PC-3 (cell line): ENCODE results near the gene PRPF31. TPM values are rescaled to one million over a fixed set of nuclear protein-coding genes. Genes with fewer than 3 reads are reported as not detected.
A peak's percentile ranks its signal among the peaks of the same experiment; 100 is the strongest.
"Not testable (repeated sequence)": the region's sequence is repeated elsewhere in the genome, so short reads cannot be mapped to it uniquely, and the experiment has no call there.

Experiments
- ATAC-seq: fragments of 200-7000 bp; cut with Tn5 transposase; 2 replicates; pipeline ENCODE4 v1.9.1; 2020; ENCODE audit warnings: mild to moderate bottlenecking, moderate library complexity
- BruUV-seq: library from RNA; stranded (reverse); fragments of 400-500 nt; replicated peaks from 2 replicates; lab custom pipeline; 2021; lab: Mats Ljungman, UMichigan
- CTCF ChIA-PET: fragments of 300-600 bp; sonication (Branson Sonifier 250); formaldehyde crosslinking; loops from one replicate; lab custom pipeline; 2022; ENCODE audit warnings: antibody characterized with exemption; lab: Charles Lee
- POLR2A ChIA-PET: fragments of 300-600 bp; sonication (Branson Sonifier 250); formaldehyde crosslinking; loops from one replicate; lab custom pipeline; 2022; ENCODE audit warnings: antibody characterized with exemption; ENCODE audit not compliant: unreplicated experiment; lab: Charles Lee
- DNase-seq: peaks from one replicate; pipeline ENCODE4 v3.0.0-alpha.2; 2015
- H2AFZ ChIP-seq: fragments of 300-600 bp; sonication (generic); 2 replicates; pipeline ENCODE4 v1.6.0; 2016; ENCODE audit warnings: antibody characterized with exemption, low read length
- H3F3A ChIP-seq: fragments of 300-600 bp; sonication (generic); one replicate; pipeline ENCODE4 v1.6.0; 2017; ENCODE audit warnings: antibody characterized with exemption, low read length, control low read depth, mild to moderate bottlenecking; ENCODE audit not compliant: unreplicated experiment
- H3K27ac ChIP-seq: fragments of 300-600 bp; sonication (generic); 2 replicates; pipeline ENCODE4 v1.5.1; 2016; ENCODE audit warnings: mild to moderate bottlenecking, low read length
- H3K27me3 ChIP-seq: fragments of 300-600 bp; sonication (generic); 2 replicates; pipeline ENCODE4 v1.6.1; 2016; ENCODE audit warnings: low read length, mixed read lengths
- H3K36me3 ChIP-seq: fragments of 300-600 bp; sonication (generic); 2 replicates; pipeline ENCODE4 v1.6.1; 2016; ENCODE audit warnings: low read depth, mixed run types, low read length, mixed read lengths
- H3K4me1 ChIP-seq: fragments of 300-600 bp; sonication (generic); 2 replicates; pipeline ENCODE4 v1.5.1; 2016; ENCODE audit warnings: low read length; ENCODE audit not compliant: insufficient read depth
- H3K4me2 ChIP-seq: fragments of 300-600 bp; sonication (generic); 2 replicates; pipeline ENCODE4 v1.6.0; 2016; ENCODE audit warnings: low read length
- H3K4me3 ChIP-seq: fragments of 300-600 bp; sonication (generic); 2 replicates; pipeline ENCODE4 v1.5.1; 2016; ENCODE audit warnings: mild to moderate bottlenecking, low read length, mixed read lengths
- H3K79me2 ChIP-seq: fragments of 300-600 bp; sonication (generic); 2 replicates; pipeline ENCODE4 v1.6.1; 2017; ENCODE audit warnings: low read length, mixed read lengths
- H3K9ac ChIP-seq: fragments of 300-600 bp; sonication (generic); 2 replicates; pipeline ENCODE4 v1.6.0; 2016; ENCODE audit warnings: mild to moderate bottlenecking, low read length
- H3K9me2 ChIP-seq: fragments of 300-600 bp; sonication (generic); replicated peaks from 2 replicates; pipeline ENCODE4 v1.6.1; 2016; ENCODE audit warnings: mixed run types, low read length, mixed read lengths
- H3K9me3 ChIP-seq: fragments of 300-600 bp; sonication (generic); 2 replicates; pipeline ENCODE4 v1.6.1; 2016; ENCODE audit warnings: low read length, mixed read lengths
- H4K20me1 ChIP-seq: fragments of 300-600 bp; sonication (generic); 2 replicates; pipeline ENCODE4 v1.6.1; 2016; ENCODE audit warnings: low read length, mixed read lengths
- EZH2 ChIP-seq: fragments of 300-600 bp; sonication (generic); IDR thresholded peaks from one replicate; pipeline ENCODE4 v1.6.1; 2017; ENCODE audit warnings: antibody characterized with exemption, mild to moderate bottlenecking, low read length; ENCODE audit not compliant: unreplicated experiment
- EZH2phosphoT487 ChIP-seq: fragments of 300-600 bp; sonication (generic); IDR thresholded peaks from 2 replicates; pipeline ENCODE4 v1.6.1; 2018; ENCODE audit warnings: mild to moderate bottlenecking, antibody characterized with exemption, low read length, borderline replicate concordance
- intact Hi-C: fragments of 100-400 bp; cut with micrococcal nuclease; formaldehyde crosslinking; loops from 2 replicates; pipeline ENCODE4 v1.9.0; 2023
- total RNA-seq: library from RNA; depleted of rRNA; stranded (reverse); fragments of >200 nt; gene quantifications from 2 replicates; pipeline ENCODE4 v1.2.3, GENCODE V29; 2014
- TF ChIP-seq, protein P1 (sequence below): fragments of 300-600 bp; sonication (generic); conservative IDR thresholded peaks from 2 replicates; pipeline ENCODE4 v1.5.1; 2017; ENCODE audit warnings: antibody characterized with exemption, low read depth, mild to moderate bottlenecking, low read length

Gene PRPF31
- total RNA-seq, 1 experiment from 2014 or later: 170 TPM

GRCh38 chr19:54094426-54095000 is 21.0 kb upstream of the PRPF31 start:
- no TSS peak for BruUV-seq
- H3K4me3 ChIP-seq: no peak overlapping the region
- intact Hi-C loops: loop anchor here (10.0 kb wide), 2 partner anchors 250 to 290 kb away; no protein-coding TSS in a partner anchor
- POLR2A ChIA-PET: no interaction called here
- no peak for TF ChIP-seq EZH2
- TF ChIP-seq EZH2phosphoT487: no peak
- TF ChIP-seq, protein P1, sequence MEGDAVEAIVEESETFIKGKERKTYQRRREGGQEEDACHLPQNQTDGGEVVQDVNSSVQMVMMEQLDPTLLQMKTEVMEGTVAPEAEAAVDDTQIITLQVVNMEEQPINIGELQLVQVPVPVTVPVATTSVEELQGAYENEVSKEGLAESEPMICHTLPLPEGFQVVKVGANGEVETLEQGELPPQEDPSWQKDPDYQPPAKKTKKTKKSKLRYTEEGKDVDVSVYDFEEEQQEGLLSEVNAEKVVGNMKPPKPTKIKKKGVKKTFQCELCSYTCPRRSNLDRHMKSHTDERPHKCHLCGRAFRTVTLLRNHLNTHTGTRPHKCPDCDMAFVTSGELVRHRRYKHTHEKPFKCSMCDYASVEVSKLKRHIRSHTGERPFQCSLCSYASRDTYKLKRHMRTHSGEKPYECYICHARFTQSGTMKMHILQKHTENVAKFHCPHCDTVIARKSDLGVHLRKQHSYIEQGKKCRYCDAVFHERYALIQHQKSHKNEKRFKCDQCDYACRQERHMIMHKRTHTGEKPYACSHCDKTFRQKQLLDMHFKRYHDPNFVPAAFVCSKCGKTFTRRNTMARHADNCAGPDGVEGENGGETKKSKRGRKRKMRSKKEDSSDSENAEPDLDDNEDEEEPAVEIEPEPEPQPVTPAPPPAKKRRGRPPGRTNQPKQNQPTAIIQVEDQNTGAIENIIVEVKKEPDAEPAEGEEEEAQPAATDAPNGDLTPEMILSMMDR: no peak
- CTCF ChIA-PET: no interaction called here
- H3K27ac ChIP-seq: no peak overlapping the region
- no peak overlapping the region for H3K4me2 ChIP-seq
- H3K4me1 ChIP-seq: peaks cover 8% of the 10 kb centered on the region
- no peaks in the 10 kb centered on the region for H3K79me2 ChIP-seq
- no peaks in the 10 kb centered on the region for H3K27me3 ChIP-seq
- DNase-seq (no peak), ATAC-seq (no peak)
- H3K9me2 ChIP-seq: no peaks in the 10 kb centered on the region
- H3K9me3 ChIP-seq: no peaks in the 10 kb centered on the region
- no peaks in the 10 kb centered on the region for H3K36me3 ChIP-seq
- no peak overlapping the region for H3K9ac ChIP-seq
- no peaks in the 10 kb centered on the region for H4K20me1 ChIP-seq
- H3F3A ChIP-seq: no peaks in the 10 kb centered on the region
- no peak overlapping the region for H2AFZ ChIP-seq

GRCh38 chr19:54095136-54095858 is 20.3 kb upstream of the PRPF31 start:
- Histone ChIP-seq H3K27ac (no peak overlapping the region), H3K9me2 (no peaks in the 10 kb centered on the region), H3K4me1 (peaks cover 8% of the 10 kb centered on the region), H3K9me3 (no peaks in the 10 kb centered on the region), H3K36me3 (no peaks in the 10 kb centered on the region), H3F3A (no peaks in the 10 kb centered on the region), H2AFZ (peak overlapping the region; percentile 93), H3K79me2 (no peaks in the 10 kb centered on the region), H3K27me3 (no peaks in the 10 kb centered on the region), H3K4me2 (peak overlapping the region; percentile 79), H4K20me1 (no peaks in the 10 kb centered on the region), H3K9ac (no peak overlapping the region), H3K4me3 (peak overlapping the region; percentile 53)
- BruUV-seq: no TSS peak
- ChIA-PET CTCF (interaction anchor here (0.6 to 1.0 kb wide), 3 partner anchors 42 to 582 kb away, joined by 4 to 5 read pairs (median 4); partner anchors contain the start of gene CNOT3), POLR2A (interaction anchor here (0.6 kb wide), 1 partner anchor 64 kb away, joined by 3 read pairs; no protein-coding TSS in a partner anchor)
- TF ChIP-seq, protein P1: no peak
- TF ChIP-seq EZH2phosphoT487 (no peak), EZH2 (no peak)
- no peak; the same call in 1 of the 2 replicates for ATAC-seq
- intact Hi-C loops: loop anchor here (10.0 kb wide), 2 partner anchors 250 to 290 kb away; no protein-coding TSS in a partner anchor
- no peak for DNase-seq

GRCh38 chr19:54095859-54096616 is 19.5 kb upstream of the PRPF31 start:
- CTCF ChIA-PET: interaction anchor here (0.6 to 1.0 kb wide), 4 partner anchors 41 to 581 kb away, joined by 3 to 5 read pairs (median 4); partner anchors contain the start of gene CNOT3
- intact Hi-C loops: loop anchor here (10.0 kb wide), 2 partner anchors 251 to 291 kb away; no protein-coding TSS in a partner anchor
- H3K9ac ChIP-seq, H3F3A ChIP-seq, H3K27ac ChIP-seq, H3K79me2 ChIP-seq, H3K9me2 ChIP-seq, H3K9me3 ChIP-seq, H3K4me1 ChIP-seq, H4K20me1 ChIP-seq, BruUV-seq, H3K36me3 ChIP-seq, H3K27me3 ChIP-seq: not testable (repeated sequence)
- POLR2A ChIA-PET: interaction anchor here (0.6 kb wide), 1 partner anchor 65 kb away, joined by 3 read pairs; no protein-coding TSS in a partner anchor
- ATAC-seq (peak; percentile 87), DNase-seq (peak; percentile 58)
- peak overlapping the region; percentile 53 for H3K4me3 ChIP-seq
- H3K4me2 ChIP-seq: peak overlapping the region; percentile 79
- peak overlapping the region; percentile 93 for H2AFZ ChIP-seq
